HepG2 (cell line): Measurements from ENCODE around the gene ZBTB44. TPM values are rescaled to one million over a fixed set of nuclear protein-coding genes. Genes with fewer than 3 reads are reported as not detected.
A peak's percentile ranks its signal among the peaks of the same experiment; 100 is the strongest.

ENCODE experiments used
- KDM3A ChIP-seq: IDR thresholded peaks from 2 replicates; pipeline ENCODE4 v1.6.1; 2018; ENCODE audit warnings: low read depth, missing compliant biosample characterization
- RBAK ChIP-seq: sonication (generic); formaldehyde crosslinking; IDR thresholded peaks from 2 replicates; pipeline ENCODE4 v1.5.1; 2020; ENCODE audit warnings: mild to moderate bottlenecking, missing genetic modification reagents
- SMAD1 ChIP-seq: sonication (generic); formaldehyde crosslinking; IDR thresholded peaks from 2 replicates; pipeline ENCODE4 v1.4.0; 2020; ENCODE audit warnings: missing genetic modification reagents, low read depth, mild to moderate bottlenecking, borderline replicate concordance
- SNRNP70 ChIP-seq: fragments of 200-400 bp; formaldehyde crosslinking; IDR thresholded peaks from 2 replicates; pipeline ENCODE4 v1.6.1; 2017; ENCODE audit warnings: mild to moderate bottlenecking, low read depth, low read length, moderate library complexity
- ZKSCAN8 ChIP-seq: IDR thresholded peaks from 2 replicates; pipeline ENCODE4 v1.6.1; 2016; ENCODE audit warnings: borderline replicate concordance, missing genetic modification reagents, missing compliant biosample characterization
- polyA plus RNA-seq, 8 experiments: library from polyadenylated mRNA; depleted of rRNA in 3 of 8; stranded (reverse) in 7 of 8; unstranded in 1 of 8; fragments of >200 nt; fragmentation: Illumina TruSeq in 4 of 8; extraction: Trizol in 4 of 8; gene quantifications; 2 replicates each; pipeline versions ENCODE4 v1.2.1 to v1.2.3, GENCODE V29; 2011 to 2016; ENCODE audit warnings: low read depth in 4 of 8, missing spikeins in 1 of 8, mixed read lengths in 1 of 8; ENCODE audit not compliant: insufficient read depth in 1 of 8
- total RNA-seq, 5 experiments: library from RNA; depleted of rRNA; stranded (reverse); fragments of >200 nt; fragmentation: Illumina TruSeq; extraction: Trizol; gene quantifications; 2 replicates each; pipeline ENCODE4 v1.2.3, GENCODE V29; 2016; ENCODE audit warnings: low read depth in 1 of 5
- TF ChIP-seq, protein P1 (sequence below): sonication (generic); formaldehyde crosslinking; conservative IDR thresholded peaks from 2 replicates; pipeline ENCODE4 v1.8.0; 2022; ENCODE audit warnings: missing genetic modification reagents
- TF ChIP-seq, protein P2 (sequence below): sonication (generic); formaldehyde crosslinking; IDR thresholded peaks from 2 replicates; pipeline ENCODE4 v1.4.0; 2020; ENCODE audit warnings: missing genetic modification reagents
- TF ChIP-seq, protein P3 (sequence below): sonication (generic); formaldehyde crosslinking; IDR thresholded peaks from 2 replicates; pipeline ENCODE4 v1.4.0; 2020; ENCODE audit warnings: missing genetic modification reagents, borderline replicate concordance
- TF ChIP-seq, protein P4 (sequence below), 2 experiments: sonication (generic) in 1 of 2; formaldehyde crosslinking in 1 of 2; IDR thresholded peaks; 2 replicates each; pipeline versions ENCODE4 v1.4.0 to v1.6.1; 2016 to 2020; ENCODE audit warnings: borderline replicate concordance in 1 of 2, low read depth in 1 of 2, mild to moderate bottlenecking in 1 of 2, missing genetic modification reagents in 1 of 2

ZBTB44 gene
- total and polyA plus RNA-seq, 2 of the 13 experiments (the other 11 are each of a cell fraction or from before 2014, with no cell fraction given): 22.8 to 23.6 TPM

DNA sequence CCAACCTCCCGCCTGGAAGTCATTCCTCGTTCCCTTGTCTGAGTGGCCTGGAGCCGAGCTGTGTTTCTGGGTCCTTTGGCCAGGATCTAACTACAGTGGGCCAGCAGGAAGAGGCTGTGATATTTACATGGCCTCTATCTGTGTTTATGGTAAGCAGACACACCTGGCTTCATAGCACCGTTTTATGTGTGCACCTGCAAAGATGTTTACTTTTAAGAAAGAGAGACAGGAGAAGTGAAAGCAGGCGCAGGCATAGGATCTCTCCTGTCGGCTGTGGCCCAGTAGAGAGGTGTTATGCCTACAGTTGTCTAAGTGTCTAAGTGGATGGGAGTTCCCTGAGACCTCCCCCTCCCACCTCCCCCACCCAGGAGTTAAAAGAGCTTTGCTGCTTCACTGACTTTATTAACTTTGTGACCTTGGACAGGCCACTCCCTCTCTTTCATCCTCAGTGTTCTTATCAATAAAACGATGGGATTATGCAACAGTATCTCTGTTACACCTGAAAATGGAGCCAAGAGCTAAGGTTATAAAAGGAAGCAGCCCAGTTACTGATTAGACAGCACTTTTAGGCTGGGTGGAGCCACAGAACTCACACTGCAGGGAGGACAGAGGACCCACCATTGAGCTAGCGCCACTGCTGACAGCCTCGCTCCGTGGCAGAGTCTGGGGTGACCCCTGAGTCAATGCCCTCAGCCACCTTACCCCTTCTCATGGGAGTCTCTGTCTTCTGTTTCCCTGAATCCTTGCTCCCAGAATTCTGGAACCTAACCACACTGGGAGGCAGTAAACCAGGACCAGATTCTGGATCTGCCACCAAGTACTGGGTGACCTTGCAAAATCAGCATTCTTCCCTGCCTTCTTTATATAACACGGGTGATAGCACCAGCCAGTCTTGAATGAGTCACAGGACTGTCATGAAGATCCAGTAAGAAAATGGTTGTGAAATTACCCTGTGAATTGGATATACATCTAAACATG is 133.1 kb downstream of the ZBTB44 start (continued):
- TF ChIP-seq SMAD1 (CRISPR knock-in tag): no peak
- 0 out of 2 replicates have a peak, but pooled peaks have one; percentile 60 for TF ChIP-seq RBAK (CRISPR knock-in tag)
- no peak for TF ChIP-seq SNRNP70
- TF ChIP-seq, protein P1, sequence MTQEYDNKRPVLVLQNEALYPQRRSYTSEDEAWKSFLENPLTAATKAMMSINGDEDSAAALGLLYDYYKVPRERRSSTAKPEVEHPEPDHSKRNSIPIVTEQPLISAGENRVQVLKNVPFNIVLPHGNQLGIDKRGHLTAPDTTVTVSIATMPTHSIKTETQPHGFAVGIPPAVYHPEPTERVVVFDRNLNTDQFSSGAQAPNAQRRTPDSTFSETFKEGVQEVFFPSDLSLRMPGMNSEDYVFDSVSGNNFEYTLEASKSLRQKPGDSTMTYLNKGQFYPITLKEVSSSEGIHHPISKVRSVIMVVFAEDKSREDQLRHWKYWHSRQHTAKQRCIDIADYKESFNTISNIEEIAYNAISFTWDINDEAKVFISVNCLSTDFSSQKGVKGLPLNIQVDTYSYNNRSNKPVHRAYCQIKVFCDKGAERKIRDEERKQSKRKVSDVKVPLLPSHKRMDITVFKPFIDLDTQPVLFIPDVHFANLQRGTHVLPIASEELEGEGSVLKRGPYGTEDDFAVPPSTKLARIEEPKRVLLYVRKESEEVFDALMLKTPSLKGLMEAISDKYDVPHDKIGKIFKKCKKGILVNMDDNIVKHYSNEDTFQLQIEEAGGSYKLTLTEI: no peak
- TF ChIP-seq, protein P2, sequence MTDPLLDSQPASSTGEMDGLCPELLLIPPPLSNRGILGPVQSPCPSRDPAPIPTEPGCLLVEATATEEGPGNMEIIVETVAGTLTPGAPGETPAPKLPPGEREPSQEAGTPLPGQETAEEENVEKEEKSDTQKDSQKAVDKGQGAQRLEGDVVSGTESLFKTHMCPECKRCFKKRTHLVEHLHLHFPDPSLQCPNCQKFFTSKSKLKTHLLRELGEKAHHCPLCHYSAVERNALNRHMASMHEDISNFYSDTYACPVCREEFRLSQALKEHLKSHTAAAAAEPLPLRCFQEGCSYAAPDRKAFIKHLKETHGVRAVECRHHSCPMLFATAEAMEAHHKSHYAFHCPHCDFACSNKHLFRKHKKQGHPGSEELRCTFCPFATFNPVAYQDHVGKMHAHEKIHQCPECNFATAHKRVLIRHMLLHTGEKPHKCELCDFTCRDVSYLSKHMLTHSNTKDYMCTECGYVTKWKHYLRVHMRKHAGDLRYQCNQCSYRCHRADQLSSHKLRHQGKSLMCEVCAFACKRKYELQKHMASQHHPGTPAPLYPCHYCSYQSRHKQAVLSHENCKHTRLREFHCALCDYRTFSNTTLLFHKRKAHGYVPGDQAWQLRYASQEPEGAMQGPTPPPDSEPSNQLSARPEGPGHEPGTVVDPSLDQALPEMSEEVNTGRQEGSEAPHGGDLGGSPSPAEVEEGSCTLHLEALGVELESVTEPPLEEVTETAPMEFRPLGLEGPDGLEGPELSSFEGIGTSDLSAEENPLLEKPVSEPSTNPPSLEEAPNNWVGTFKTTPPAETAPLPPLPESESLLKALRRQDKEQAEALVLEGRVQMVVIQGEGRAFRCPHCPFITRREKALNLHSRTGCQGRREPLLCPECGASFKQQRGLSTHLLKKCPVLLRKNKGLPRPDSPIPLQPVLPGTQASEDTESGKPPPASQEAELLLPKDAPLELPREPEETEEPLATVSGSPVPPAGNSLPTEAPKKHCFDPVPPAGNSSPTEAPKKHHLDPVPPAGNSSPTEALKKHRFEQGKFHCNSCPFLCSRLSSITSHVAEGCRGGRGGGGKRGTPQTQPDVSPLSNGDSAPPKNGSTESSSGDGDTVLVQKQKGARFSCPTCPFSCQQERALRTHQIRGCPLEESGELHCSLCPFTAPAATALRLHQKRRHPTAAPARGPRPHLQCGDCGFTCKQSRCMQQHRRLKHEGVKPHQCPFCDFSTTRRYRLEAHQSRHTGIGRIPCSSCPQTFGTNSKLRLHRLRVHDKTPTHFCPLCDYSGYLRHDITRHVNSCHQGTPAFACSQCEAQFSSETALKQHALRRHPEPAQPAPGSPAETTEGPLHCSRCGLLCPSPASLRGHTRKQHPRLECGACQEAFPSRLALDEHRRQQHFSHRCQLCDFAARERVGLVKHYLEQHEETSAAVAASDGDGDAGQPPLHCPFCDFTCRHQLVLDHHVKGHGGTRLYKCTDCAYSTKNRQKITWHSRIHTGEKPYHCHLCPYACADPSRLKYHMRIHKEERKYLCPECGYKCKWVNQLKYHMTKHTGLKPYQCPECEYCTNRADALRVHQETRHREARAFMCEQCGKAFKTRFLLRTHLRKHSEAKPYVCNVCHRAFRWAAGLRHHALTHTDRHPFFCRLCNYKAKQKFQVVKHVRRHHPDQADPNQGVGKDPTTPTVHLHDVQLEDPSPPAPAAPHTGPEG: peak; percentile 32
- TF ChIP-seq ZKSCAN8 (CRISPR knock-in tag): peak; percentile 67; the same call in 1 of the 2 replicates
- TF ChIP-seq KDM3A: no peak
- TF ChIP-seq, protein P3, sequence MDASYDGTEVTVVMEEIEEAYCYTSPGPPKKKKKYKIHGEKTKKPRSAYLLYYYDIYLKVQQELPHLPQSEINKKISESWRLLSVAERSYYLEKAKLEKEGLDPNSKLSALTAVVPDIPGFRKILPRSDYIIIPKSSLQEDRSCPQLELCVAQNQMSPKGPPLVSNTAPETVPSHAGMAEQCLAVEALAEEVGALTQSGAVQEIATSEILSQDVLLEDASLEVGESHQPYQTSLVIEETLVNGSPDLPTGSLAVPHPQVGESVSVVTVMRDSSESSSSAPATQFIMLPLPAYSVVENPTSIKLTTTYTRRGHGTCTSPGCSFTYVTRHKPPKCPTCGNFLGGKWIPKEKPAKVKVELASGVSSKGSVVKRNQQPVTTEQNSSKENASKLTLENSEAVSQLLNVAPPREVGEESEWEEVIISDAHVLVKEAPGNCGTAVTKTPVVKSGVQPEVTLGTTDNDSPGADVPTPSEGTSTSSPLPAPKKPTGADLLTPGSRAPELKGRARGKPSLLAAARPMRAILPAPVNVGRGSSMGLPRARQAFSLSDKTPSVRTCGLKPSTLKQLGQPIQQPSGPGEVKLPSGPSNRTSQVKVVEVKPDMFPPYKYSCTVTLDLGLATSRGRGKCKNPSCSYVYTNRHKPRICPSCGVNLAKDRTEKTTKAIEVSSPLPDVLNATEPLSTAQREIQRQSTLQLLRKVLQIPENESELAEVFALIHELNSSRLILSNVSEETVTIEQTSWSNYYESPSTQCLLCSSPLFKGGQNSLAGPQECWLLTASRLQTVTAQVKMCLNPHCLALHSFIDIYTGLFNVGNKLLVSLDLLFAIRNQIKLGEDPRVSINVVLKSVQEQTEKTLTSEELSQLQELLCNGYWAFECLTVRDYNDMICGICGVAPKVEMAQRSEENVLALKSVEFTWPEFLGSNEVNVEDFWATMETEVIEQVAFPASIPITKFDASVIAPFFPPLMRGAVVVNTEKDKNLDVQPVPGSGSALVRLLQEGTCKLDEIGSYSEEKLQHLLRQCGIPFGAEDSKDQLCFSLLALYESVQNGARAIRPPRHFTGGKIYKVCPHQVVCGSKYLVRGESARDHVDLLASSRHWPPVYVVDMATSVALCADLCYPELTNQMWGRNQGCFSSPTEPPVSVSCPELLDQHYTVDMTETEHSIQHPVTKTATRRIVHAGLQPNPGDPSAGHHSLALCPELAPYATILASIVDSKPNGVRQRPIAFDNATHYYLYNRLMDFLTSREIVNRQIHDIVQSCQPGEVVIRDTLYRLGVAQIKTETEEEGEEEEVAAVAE (CRISPR knock-in tag): no peak; the same call in 1 of the 2 replicates
- TF ChIP-seq, protein P4, sequence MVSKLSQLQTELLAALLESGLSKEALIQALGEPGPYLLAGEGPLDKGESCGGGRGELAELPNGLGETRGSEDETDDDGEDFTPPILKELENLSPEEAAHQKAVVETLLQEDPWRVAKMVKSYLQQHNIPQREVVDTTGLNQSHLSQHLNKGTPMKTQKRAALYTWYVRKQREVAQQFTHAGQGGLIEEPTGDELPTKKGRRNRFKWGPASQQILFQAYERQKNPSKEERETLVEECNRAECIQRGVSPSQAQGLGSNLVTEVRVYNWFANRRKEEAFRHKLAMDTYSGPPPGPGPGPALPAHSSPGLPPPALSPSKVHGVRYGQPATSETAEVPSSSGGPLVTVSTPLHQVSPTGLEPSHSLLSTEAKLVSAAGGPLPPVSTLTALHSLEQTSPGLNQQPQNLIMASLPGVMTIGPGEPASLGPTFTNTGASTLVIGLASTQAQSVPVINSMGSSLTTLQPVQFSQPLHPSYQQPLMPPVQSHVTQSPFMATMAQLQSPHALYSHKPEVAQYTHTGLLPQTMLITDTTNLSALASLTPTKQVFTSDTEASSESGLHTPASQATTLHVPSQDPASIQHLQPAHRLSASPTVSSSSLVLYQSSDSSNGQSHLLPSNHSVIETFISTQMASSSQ (IDR thresholded peaks at IDR 0.05; ENCODE audit: low read depth): peak; percentile 96
- TF ChIP-seq, protein P4 (CRISPR knock-in tag; IDR thresholded peaks at IDR 0.05; ENCODE audit: borderline replicate concordance): peak; percentile 98
